HG02885 (cell line): ENCODE results near the gene DHX29.

Experiments
- ATAC-seq: cut with Tn5 transposase; IDR thresholded peaks from one replicate; pipeline ENCODE4 v1.9.1; 2021; ENCODE audit warnings: mild to moderate bottlenecking; ENCODE audit not compliant: unreplicated experiment, poor library complexity

DHX29 gene

DNA sequence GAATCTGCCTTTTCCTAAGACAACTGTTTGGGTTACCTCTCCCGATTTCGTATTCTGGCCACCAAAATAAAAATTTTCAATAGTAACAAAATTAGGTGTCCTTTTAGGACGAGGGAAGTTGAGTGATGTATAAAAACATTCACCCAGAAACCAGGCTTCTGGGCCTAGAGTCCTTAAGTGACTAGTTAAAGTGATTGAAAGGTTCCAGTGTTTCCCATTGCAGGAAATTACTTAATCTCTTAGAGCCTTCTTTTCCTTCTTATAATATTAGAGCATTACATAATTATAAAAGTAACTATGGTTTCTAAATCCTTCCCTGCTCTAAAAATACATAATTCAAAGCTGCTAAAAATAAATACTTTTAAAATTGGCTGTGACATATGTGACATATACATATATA lies 87.7 kb downstream of the DHX29 start:
- ATAC-seq: no peak

DNA sequence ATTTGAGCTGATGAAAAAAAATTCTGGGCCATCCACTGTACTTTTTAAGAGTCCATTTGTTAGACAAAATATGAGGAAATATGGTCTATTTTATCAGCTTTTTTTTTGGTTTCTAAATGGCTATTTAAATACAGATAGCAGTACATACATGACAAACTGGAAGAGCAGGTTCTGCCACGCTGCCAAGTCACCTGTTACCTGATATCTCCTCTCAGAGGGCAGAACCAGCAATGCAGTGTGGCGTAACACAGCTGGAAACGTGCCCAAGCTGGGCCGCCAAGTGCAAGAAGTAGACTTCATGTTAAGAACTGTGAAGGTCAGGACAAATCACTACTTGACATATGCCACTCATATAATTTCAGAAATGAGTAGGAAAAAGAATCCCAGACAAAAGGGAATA lies 88.5 kb downstream of the DHX29 start:
- no peak for ATAC-seq

DNA sequence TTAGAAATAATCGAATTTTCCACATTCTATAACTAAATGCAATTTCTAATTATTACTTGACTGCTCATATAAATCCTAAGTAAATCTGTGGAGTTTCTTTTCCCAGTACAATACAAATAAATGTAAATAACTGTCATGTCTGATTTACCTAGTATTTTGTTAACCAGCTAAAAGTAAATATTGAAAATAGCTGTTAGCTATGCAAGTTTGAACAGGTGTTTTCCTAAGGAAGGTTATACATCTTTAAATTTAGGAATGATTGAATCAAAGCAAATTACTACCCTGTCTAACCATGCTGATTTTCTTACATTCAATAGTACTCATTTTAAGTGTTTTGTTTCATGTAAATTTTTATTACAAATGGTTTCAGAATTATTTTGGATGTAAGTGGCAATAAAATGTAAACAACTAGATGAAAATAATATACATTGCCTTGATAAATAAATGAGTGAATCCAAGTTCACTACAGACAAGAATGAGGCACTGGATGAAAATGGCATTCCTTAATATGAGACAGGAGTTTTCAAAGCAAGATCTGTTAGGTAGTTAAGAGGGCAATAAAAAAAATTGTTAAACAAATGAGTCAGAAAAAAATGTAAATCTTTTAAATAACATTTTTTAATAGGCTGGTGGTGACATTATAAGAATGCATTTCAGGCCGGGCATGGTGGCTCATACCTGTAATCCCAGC lies 96.2 kb downstream of the DHX29 start:
- ATAC-seq: no peak
